Left ventricle myocardium inferior (tissue), 1 donor: ENCODE data around the gene WRAP73. TPM values are rescaled to one million over a fixed set of nuclear protein-coding genes. Genes with fewer than 3 reads are reported as not detected.
"Not testable (repeated sequence)": the region's sequence is repeated elsewhere in the genome, so short reads cannot be mapped to it uniquely, and the experiment has no call there.

Source experiments
- DNase-seq: peaks from one replicate; pipeline ENCODE4 v3.0.0-alpha.2; 2020
- H3K27ac ChIP-seq: fragments of 200-600 bp; replicated peaks from 2 replicates; pipeline ENCODE4 v1.8.0; 2021
- H3K27me3 ChIP-seq: fragments of 200-600 bp; 2 replicates; pipeline ENCODE4 v1.8.0; 2021; ENCODE audit warnings: low read depth
- H3K36me3 ChIP-seq: fragments of 200-600 bp; 2 replicates; pipeline ENCODE4 v1.8.0; 2021
- H3K4me1 ChIP-seq: fragments of 200-600 bp; 2 replicates; pipeline ENCODE4 v1.8.0; 2021
- H3K4me3 ChIP-seq: fragments of 200-600 bp; 2 replicates; pipeline ENCODE4 v1.8.0; 2021; ENCODE audit warnings: mild to moderate bottlenecking, moderate library complexity
- H3K9me3 ChIP-seq: fragments of 200-600 bp; replicated peaks from 2 replicates; pipeline ENCODE4 v1.8.0; 2021
- intact Hi-C: fragments of 100-400 bp; cut with micrococcal nuclease; formaldehyde crosslinking; loops from one replicate; pipeline ENCODE4 v1.11.0; 2022
- total RNA-seq: library from RNA; stranded (reverse); fragmentation: NEBNext Ultra II Directional; extraction: Animal tissue kit (Norgen Biotek cat#: 25700); gene quantifications from one replicate; pipeline ENCODE4 v1.2.1, GENCODE V29; 2021
- TF ChIP-seq, protein P1 (sequence below): fragments of 200-600 bp; IDR thresholded peaks from 2 replicates; pipeline ENCODE4 v1.8.0; 2021; ENCODE audit warnings: antibody characterized with exemption, mild to moderate bottlenecking, borderline replicate concordance
- donor health status: DM: no; HTN: yes; CAD: no; lungs with severe emphysema.

Gene WRAP73
- total RNA-seq, 1 donor from 2014 or later, result 12.7 TPM

DNA sequence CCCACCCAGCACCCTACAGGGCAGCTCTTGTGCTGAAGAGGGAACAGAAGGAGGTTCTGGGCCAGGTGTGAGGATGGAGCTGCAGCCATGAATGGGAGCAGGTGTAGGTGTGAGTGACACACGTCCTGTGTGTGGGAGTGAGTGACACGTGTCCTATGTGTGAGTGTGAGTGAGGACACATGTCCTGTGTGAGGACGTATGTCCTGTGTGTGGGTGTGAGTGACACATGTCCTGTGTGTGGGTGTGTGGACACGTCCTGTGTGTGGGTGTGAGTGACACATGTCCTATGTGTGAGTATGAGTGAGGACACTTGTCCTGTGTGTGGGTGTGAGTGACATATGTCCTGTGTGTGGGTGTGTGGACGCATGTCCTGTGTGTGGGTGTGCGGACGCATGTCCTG is 65.0 kb downstream of the WRAP73 start:
- Histone ChIP-seq H3K27ac (no peak overlapping the region), H3K4me3 (no peak overlapping the region), H3K27me3 (peaks cover 13% of the 10 kb centered on the region), H3K9me3 (no peaks in the 10 kb centered on the region), H3K4me1 (peaks cover 1% of the 10 kb centered on the region), H3K36me3 (no peaks in the 10 kb centered on the region)
- DNase-seq, result no peak
- intact Hi-C loops, result no loop called here
- TF ChIP-seq, protein P1, sequence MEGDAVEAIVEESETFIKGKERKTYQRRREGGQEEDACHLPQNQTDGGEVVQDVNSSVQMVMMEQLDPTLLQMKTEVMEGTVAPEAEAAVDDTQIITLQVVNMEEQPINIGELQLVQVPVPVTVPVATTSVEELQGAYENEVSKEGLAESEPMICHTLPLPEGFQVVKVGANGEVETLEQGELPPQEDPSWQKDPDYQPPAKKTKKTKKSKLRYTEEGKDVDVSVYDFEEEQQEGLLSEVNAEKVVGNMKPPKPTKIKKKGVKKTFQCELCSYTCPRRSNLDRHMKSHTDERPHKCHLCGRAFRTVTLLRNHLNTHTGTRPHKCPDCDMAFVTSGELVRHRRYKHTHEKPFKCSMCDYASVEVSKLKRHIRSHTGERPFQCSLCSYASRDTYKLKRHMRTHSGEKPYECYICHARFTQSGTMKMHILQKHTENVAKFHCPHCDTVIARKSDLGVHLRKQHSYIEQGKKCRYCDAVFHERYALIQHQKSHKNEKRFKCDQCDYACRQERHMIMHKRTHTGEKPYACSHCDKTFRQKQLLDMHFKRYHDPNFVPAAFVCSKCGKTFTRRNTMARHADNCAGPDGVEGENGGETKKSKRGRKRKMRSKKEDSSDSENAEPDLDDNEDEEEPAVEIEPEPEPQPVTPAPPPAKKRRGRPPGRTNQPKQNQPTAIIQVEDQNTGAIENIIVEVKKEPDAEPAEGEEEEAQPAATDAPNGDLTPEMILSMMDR, result no peak

DNA sequence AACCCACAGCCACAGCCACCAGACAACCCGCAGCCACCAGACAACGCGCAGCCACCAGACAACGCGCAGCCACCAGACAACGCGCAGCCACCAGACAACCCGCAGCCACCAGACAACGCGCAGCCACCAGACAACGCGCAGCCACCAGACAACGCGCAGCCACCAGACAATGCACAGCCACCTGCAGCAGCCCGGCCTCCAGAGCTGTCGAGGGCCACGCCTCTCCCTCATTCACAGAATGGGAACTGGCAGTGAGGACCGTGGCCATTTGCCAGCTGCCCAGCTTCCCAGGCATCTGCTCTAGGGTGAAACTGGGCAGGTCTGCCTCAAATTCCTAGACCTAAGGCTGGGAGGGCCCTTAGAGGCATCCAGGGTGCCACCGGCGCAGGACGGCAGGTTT is 66.2 kb downstream of the WRAP73 start:
- H3K4me1 ChIP-seq, H3K36me3 ChIP-seq, H3K27ac ChIP-seq, intact Hi-C loops, H3K9me3 ChIP-seq, H3K4me3 ChIP-seq, DNase-seq: not testable (repeated sequence)
- H3K27me3 ChIP-seq, result peaks cover 22% of the 10 kb centered on the region

DNA sequence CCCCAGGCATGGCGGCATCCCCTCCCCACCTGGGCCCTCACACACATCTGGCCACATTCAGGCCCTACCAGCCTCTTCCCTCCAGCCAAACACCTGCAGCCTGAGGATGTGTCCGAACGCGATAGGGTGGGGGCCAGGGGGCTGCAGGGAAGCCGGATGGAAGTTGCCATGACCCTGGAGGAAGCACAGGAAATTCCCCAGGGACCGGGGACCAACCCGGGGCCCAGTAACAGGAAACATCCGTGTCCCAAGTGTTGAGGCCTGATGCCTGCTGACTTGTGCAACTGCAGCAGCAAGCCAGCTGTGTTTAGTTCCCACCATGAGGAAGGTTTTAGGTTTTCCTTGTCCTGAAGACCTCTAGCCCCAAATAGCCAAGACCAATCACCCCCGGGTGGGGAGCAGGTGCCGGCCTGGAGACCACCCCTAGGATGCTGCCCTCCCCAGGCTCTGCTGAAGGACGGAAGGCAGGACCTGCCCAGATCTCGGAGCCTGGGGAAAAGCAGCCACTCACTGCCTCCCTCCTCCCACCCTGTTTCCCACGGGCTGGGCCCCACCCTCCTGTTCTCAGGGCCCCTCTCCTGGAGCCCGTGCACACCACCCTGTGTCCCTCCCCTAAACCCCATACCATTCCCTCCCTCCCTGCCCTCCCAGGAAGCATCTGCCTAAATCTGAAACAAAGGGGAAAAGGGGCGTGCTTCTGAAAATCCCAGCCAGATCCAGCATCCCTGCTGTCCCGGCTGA is 68.4 kb downstream of the WRAP73 start:
- TF ChIP-seq, protein P1, result no peak
- H3K36me3 ChIP-seq, result no peaks in the 10 kb centered on the region
- H3K27me3 ChIP-seq, result peaks cover 22% of the 10 kb centered on the region
- no peaks in the 10 kb centered on the region for H3K4me1 ChIP-seq
- intact Hi-C loops, result no loop called here
- H3K4me3 ChIP-seq, result no peak overlapping the region
- no peaks in the 10 kb centered on the region for H3K9me3 ChIP-seq
- DNase-seq, result no peak
- no peak overlapping the region for H3K27ac ChIP-seq

Other genes starting within 250 kb of the WRAP73 start
- 0.52 TPM for gene ARHGEF16, start 195.4 kb downstream of the WRAP73 start, total RNA-seq
- gene MEGF6, start 38.6 kb downstream of the WRAP73 start, total RNA-seq, result 9.5 TPM
- gene TPRG1L, start 25.1 kb downstream of the WRAP73 start, total RNA-seq, result 54.0 TPM
- 0.05 TPM for gene TP73, start 2.4 kb upstream of the WRAP73 start, total RNA-seq
- gene CCDC27, start 102.3 kb upstream of the WRAP73 start, total RNA-seq, result 0.08 TPM
- gene SMIM1, start 122.6 kb upstream of the WRAP73 start, total RNA-seq, result 13.9 TPM
- gene LRRC47, start 146.4 kb upstream of the WRAP73 start, total RNA-seq, result 58.2 TPM
- 32.2 TPM for gene CEP104, start 207.1 kb upstream of the WRAP73 start, total RNA-seq
- gene DFFB, start 207.4 kb upstream of the WRAP73 start, total RNA-seq, result 3.3 TPM